Neutrophil (primary cell): Measurements from ENCODE around the gene SNX30.

Source experiments
- H3K27ac ChIP-seq: fragments of 200-600 bp; sonication (generic); 2 replicates; pipeline ENCODE4 v1.5.1; 2016; ENCODE audit warnings: mild to moderate bottlenecking, moderate library complexity
- H3K27me3 ChIP-seq: fragments of 200-600 bp; sonication (generic); 2 replicates; pipeline ENCODE4 v1.6.0; 2016; ENCODE audit warnings: mild to moderate bottlenecking
- H3K36me3 ChIP-seq: fragments of 200-600 bp; sonication (generic); 2 replicates; pipeline ENCODE4 v1.5.1; 2017
- H3K4me1 ChIP-seq, 2 experiments: fragments of 200-600 bp in 1 of 2; sonication (generic) in 1 of 2; 1 replicate in 1 of 2; 2 replicates in 1 of 2; pipeline versions ENCODE4 v1.5.1 to v1.6.1; 2013 to 2016; ENCODE audit warnings: low read depth in 1 of 2, low read length in 1 of 2, mild to moderate bottlenecking in 1 of 2, moderate library complexity in 1 of 2; ENCODE audit not compliant: control insufficient read depth in 1 of 2, insufficient read depth in 1 of 2
- H3K4me3 ChIP-seq, 2 experiments: fragments of 200-600 bp in 1 of 2; sonication (generic) in 1 of 2; 1 replicate in 1 of 2; 2 replicates in 1 of 2; pipeline ENCODE4 v1.5.1; 2013 to 2016; ENCODE audit warnings: low read depth in 1 of 2, low read length in 1 of 2, mild to moderate bottlenecking in 1 of 2, moderate library complexity in 1 of 2
- H3K9me3 ChIP-seq: fragments of 200-600 bp; sonication (generic); 2 replicates; pipeline ENCODE4 v1.5.1; 2016
- TF ChIP-seq, protein P1 (sequence below): fragments of 200-600 bp; sonication (generic); IDR thresholded peaks from 2 replicates; pipeline ENCODE4 v1.5.1; 2016; ENCODE audit warnings: antibody characterized with exemption

Gene SNX30

DNA sequence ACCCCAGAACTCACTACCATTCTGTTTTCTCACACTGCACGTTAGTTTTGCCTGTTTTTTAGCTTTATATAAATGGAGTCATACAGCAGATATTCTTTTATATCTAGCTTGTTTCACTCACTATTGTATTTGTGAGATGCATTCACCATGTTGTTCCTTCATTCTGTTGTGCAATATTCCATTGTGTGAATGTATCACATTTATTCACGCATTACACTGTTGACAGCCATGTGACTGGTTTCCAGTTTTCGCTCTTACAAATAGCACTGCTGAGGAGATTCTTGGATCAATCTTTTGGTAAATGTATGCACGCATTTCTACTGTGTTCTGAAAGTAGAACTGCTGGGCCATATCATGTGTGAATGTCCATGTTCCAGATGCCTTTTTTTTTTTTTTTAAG is 6.4 kb upstream of the SNX30 start:
- Histone ChIP-seq H3K27ac (no peak overlapping the region), H3K9me3 (no peaks in the 10 kb centered on the region), H3K36me3 (no peaks in the 10 kb centered on the region), H3K4me3 (no peak overlapping the region), H3K4me1 (no peaks in the 10 kb centered on the region), H3K27me3 (peaks cover 20% of the 10 kb centered on the region)
- TF ChIP-seq, protein P1, sequence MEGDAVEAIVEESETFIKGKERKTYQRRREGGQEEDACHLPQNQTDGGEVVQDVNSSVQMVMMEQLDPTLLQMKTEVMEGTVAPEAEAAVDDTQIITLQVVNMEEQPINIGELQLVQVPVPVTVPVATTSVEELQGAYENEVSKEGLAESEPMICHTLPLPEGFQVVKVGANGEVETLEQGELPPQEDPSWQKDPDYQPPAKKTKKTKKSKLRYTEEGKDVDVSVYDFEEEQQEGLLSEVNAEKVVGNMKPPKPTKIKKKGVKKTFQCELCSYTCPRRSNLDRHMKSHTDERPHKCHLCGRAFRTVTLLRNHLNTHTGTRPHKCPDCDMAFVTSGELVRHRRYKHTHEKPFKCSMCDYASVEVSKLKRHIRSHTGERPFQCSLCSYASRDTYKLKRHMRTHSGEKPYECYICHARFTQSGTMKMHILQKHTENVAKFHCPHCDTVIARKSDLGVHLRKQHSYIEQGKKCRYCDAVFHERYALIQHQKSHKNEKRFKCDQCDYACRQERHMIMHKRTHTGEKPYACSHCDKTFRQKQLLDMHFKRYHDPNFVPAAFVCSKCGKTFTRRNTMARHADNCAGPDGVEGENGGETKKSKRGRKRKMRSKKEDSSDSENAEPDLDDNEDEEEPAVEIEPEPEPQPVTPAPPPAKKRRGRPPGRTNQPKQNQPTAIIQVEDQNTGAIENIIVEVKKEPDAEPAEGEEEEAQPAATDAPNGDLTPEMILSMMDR = no peak

GRCh38 chr9:112747094-112747493 is 3.5 kb upstream of the SNX30 start:
- no peaks in the 10 kb centered on the region for H3K36me3 ChIP-seq
- H3K27me3 ChIP-seq = peaks cover 7% of the 10 kb centered on the region
- H3K27ac ChIP-seq = no peak overlapping the region
- H3K4me1 ChIP-seq = peaks cover 17 to 20% of the 10 kb centered on the region in 2 experiments
- no peak overlapping the region for H3K4me3 ChIP-seq
- no peaks in the 10 kb centered on the region for H3K9me3 ChIP-seq
- TF ChIP-seq, protein P1 = no peak

GRCh38 chr9:112750764-112751055 is 150 bp downstream of the SNX30 start:
- Histone ChIP-seq H3K27ac (peak overlapping the region; percentile 78), H3K4me1 (peaks cover 40 to 54% of the 10 kb centered on the region in 2 experiments)

GRCh38 chr9:112751056-112751795 is 666 bp downstream of the SNX30 start:
- H3K4me3 ChIP-seq = peak overlapping the region; percentile 86 to 90
- TF ChIP-seq, protein P1 = no peak
- no peaks in the 10 kb centered on the region for H3K9me3 ChIP-seq
- H3K27me3 ChIP-seq = no peaks in the 10 kb centered on the region
- H3K4me1 ChIP-seq = peaks cover 40 to 54% of the 10 kb centered on the region in 2 experiments
- H3K36me3 ChIP-seq = no peaks in the 10 kb centered on the region
- H3K27ac ChIP-seq = peak overlapping the region; percentile 78

More at GRCh38 chr9:112750764-112751055, 150 bp downstream of the SNX30 start:
- Histone ChIP-seq H3K9me3 (no peaks in the 10 kb centered on the region), H3K27me3 (no peaks in the 10 kb centered on the region), H3K36me3 (no peaks in the 10 kb centered on the region), H3K4me3 (peak overlapping the region; percentile 86 to 90)
- TF ChIP-seq, protein P1 = no peak

DNA sequence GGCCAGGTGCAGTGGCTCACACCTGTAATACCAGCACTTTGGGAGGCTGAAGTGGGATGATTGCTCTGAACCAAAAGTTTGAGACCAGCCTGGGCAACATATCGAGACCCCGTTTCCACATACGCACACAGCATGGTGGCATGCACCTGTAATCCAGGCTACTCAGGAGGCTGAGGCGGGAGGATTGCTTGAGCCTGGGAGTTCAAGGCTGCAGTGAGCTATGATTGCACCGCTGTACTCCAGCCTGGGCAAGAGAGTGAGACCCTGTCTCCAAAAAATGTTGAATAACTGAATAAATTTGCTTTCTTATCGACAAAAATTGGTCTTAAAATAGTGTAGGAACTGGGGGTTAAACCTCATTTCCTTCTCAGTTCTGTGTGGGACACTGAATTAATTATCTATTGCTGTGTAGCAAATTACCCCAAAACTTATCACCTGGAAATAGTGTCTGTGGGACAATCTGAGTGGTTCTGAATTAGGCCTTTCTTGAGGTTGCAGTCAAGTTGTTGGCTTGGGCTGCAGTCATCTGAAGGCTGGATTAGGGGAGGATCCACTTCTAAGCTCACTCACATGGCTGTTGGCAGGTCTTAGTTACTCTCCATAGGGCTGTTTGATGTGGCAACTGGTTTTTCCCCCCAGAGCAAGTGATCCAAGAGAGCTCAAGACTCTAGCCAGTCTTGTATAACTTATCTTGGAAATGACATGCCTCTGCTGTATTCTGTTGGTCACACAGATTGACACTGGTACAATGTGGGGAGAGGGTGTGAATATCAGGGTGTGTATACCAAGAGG is 2.0 kb downstream of the SNX30 start:
- no peaks in the 10 kb centered on the region for H3K27me3 ChIP-seq
- H3K9me3 ChIP-seq = no peaks in the 10 kb centered on the region
- no peak overlapping the region for H3K27ac ChIP-seq
- H3K4me1 ChIP-seq = peaks cover 46 to 60% of the 10 kb centered on the region in 2 experiments
- TF ChIP-seq, protein P1 = no peak
- no peaks in the 10 kb centered on the region for H3K36me3 ChIP-seq
- H3K4me3 ChIP-seq = peak overlapping the region in 1 of 2 experiments; percentile 90
